GM23338 (cell line): ENCODE data around the gene NLRP14. TPM values are rescaled to one million over a fixed set of nuclear protein-coding genes. Genes with fewer than 3 reads are reported as not detected.

ENCODE experiments used
- ATAC-seq: fragments of 200-7000 bp; cut with Tn5 transposase; 3 replicates; pipeline ENCODE4 v1.9.1; 2020
- DNase-seq: peaks from one replicate; pipeline ENCODE4 v3.0.0-alpha.2; 2015; ENCODE audit warnings: low spot score
- H2AFZ ChIP-seq: fragments of 200-600 bp; sonication (generic); 2 replicates; pipeline ENCODE4 v1.8.0; 2016; ENCODE audit warnings: antibody characterized with exemption, mild to moderate bottlenecking, moderate library complexity
- H3F3A ChIP-seq: fragments of 200-600 bp; sonication (generic); replicated peaks from 2 replicates; pipeline ENCODE4 v1.8.0; 2017; ENCODE audit warnings: antibody characterized with exemption, mixed run types, low read depth
- H3K27ac ChIP-seq: fragments of 200-600 bp; sonication (generic); 2 replicates; pipeline ENCODE4 v1.6.1; 2016; ENCODE audit warnings: low read depth
- H3K27me3 ChIP-seq: fragments of 200-600 bp; sonication (generic); 2 replicates; pipeline ENCODE4 v1.8.0; 2016; ENCODE audit warnings: mild to moderate bottlenecking, mixed run types, moderate library complexity; ENCODE audit not compliant: insufficient read depth
- H3K36me3 ChIP-seq: fragments of 200-600 bp; sonication (generic); 2 replicates; pipeline ENCODE4 v1.8.0; 2016; ENCODE audit warnings: mild to moderate bottlenecking; ENCODE audit not compliant: insufficient read depth
- H3K4me1 ChIP-seq: fragments of 200-600 bp; sonication (generic); 2 replicates; pipeline ENCODE4 v1.8.0; 2016; ENCODE audit warnings: mild to moderate bottlenecking, moderate library complexity; ENCODE audit not compliant: insufficient read depth
- H3K4me2 ChIP-seq: fragments of 200-600 bp; sonication (generic); 2 replicates; pipeline ENCODE4 v1.7.1; 2017; ENCODE audit warnings: mixed run types
- H3K4me3 ChIP-seq: fragments of 200-600 bp; sonication (generic); 2 replicates; pipeline ENCODE4 v1.6.1; 2016; ENCODE audit warnings: mixed run types
- H3K79me2 ChIP-seq: fragments of 200-600 bp; sonication (generic); replicated peaks from 2 replicates; pipeline ENCODE4 v1.8.0; 2017; ENCODE audit warnings: mild to moderate bottlenecking; ENCODE audit not compliant: insufficient read depth
- H3K9me2 ChIP-seq: fragments of 200-600 bp; sonication (generic); 2 replicates; pipeline ENCODE4 v1.8.0; 2017; ENCODE audit not compliant: insufficient read depth
- H4K20me1 ChIP-seq: fragments of 200-600 bp; sonication (generic); replicated peaks from 2 replicates; pipeline ENCODE4 v1.8.0; 2017; ENCODE audit warnings: mild to moderate bottlenecking; ENCODE audit not compliant: insufficient read depth
- H3K27ac Mint-ChIP-seq: 2 replicates; pipeline ENCODE4 v1.8.0; 2020; ENCODE audit warnings: inconsistent platforms, mild to moderate bottlenecking, moderate library complexity, mixed read lengths
- H3K27me3 Mint-ChIP-seq: 3 replicates; pipeline ENCODE4 v1.8.0; 2022; ENCODE audit warnings: low read depth, mild to moderate bottlenecking, moderate library complexity, mixed read lengths, inconsistent platforms; ENCODE audit not compliant: insufficient read depth, poor library complexity
- H3K36me3 Mint-ChIP-seq: 3 replicates; pipeline ENCODE4 v1.8.0; 2021; ENCODE audit warnings: low read depth, mild to moderate bottlenecking, inconsistent platforms, moderate library complexity, mixed read lengths
- H3K4me1 Mint-ChIP-seq: 3 replicates; pipeline ENCODE4 v1.8.0; 2020; ENCODE audit warnings: mild to moderate bottlenecking, inconsistent platforms, mixed read lengths
- H3K4me3 Mint-ChIP-seq: 3 replicates; pipeline ENCODE4 v1.8.0; 2021; ENCODE audit warnings: moderate library complexity, mild to moderate bottlenecking, inconsistent platforms, mixed read lengths
- H3K9me3 Mint-ChIP-seq: 3 replicates; pipeline ENCODE4 v1.8.0; 2020; ENCODE audit warnings: moderate library complexity, mild to moderate bottlenecking, inconsistent platforms, mixed read lengths
- ETS1 ChIP-seq: IDR thresholded peaks from 2 replicates; pipeline ENCODE4 v1.6.1; 2016; ENCODE audit warnings: antibody characterized with exemption
- EZH2 ChIP-seq: fragments of 200-600 bp; sonication (generic); IDR thresholded peaks from one replicate; pipeline ENCODE4 v1.8.0; 2017; ENCODE audit warnings: antibody characterized with exemption, mild to moderate bottlenecking, low read depth; ENCODE audit not compliant: unreplicated experiment
- EZH2phosphoT487 ChIP-seq: fragments of 200-600 bp; sonication (generic); IDR thresholded peaks from one replicate; pipeline ENCODE4 v1.8.1; 2018; ENCODE audit warnings: antibody characterized with exemption; ENCODE audit not compliant: unreplicated experiment
- JUNB ChIP-seq: IDR thresholded peaks from one replicate; pipeline ENCODE4 v1.6.1; 2016; ENCODE audit warnings: antibody characterized with exemption; ENCODE audit not compliant: unreplicated experiment
- NANOG ChIP-seq: IDR thresholded peaks from 2 replicates; pipeline ENCODE4 v1.6.1; 2016; ENCODE audit warnings: antibody characterized with exemption, borderline replicate concordance
- ZNF114 ChIP-seq: fragments of 250-450 bp; sonication (Bioruptor Pico); IDR thresholded peaks from 2 replicates; pipeline ENCODE4 v1.5.0; 2020; ENCODE audit warnings: mild to moderate bottlenecking, moderate library complexity
- ZNF331 ChIP-seq: fragments of 250-450 bp; sonication (Bioruptor Pico); IDR thresholded peaks from 2 replicates; pipeline ENCODE4 v1.5.0; 2020; ENCODE audit warnings: low read depth, mild to moderate bottlenecking, moderate library complexity
- ZNF462 ChIP-seq: fragments of 250-450 bp; sonication (Bioruptor Pico); IDR thresholded peaks from 2 replicates; pipeline ENCODE4 v1.5.0; 2020; ENCODE audit warnings: mild to moderate bottlenecking, moderate library complexity
- polyA plus RNA-seq: library from polyadenylated mRNA; unstranded; fragments of >200 nt; fragmentation: Nextera tagmentation; extraction: Ambion mirVana; gene quantifications from 2 replicates; pipeline ENCODE4 v1.2.1, GENCODE V29; 2016
- total RNA-seq: library from RNA; depleted of rRNA; stranded (reverse); fragments of >200 nt; shearing (Covaris generic); gene quantifications from 2 replicates; pipeline ENCODE4 v1.2.3, GENCODE V29; 2014

The NLRP14 gene
- total and polyA plus RNA-seq, 2 experiments from 2014 or later: 0.10 TPM; not detected in 1

- TF ChIP-seq ETS1: no peak
- TF ChIP-seq JUNB: no peak
- no peak for TF ChIP-seq ZNF114 (CRISPR knock-in tag)
- TF ChIP-seq EZH2phosphoT487: no peak
- TF ChIP-seq EZH2: no peak
- no peak for TF ChIP-seq NANOG
- TF ChIP-seq ZNF331 (CRISPR knock-in tag): no peak
Measured at GRCh38 chr11:7046474-7047175, 26.3 kb downstream of the NLRP14 start (continued).

- H3K27ac ChIP-seq: no peak overlapping the region
- no peak for ATAC-seq
- TF ChIP-seq ETS1: no peak
- no peaks in the 10 kb centered on the region for H3F3A ChIP-seq
- H3K36me3 Mint-ChIP-seq: no peaks in the 10 kb centered on the region
- no peak overlapping the region for H3K4me2 ChIP-seq
- no peaks in the 10 kb centered on the region for H3K9me3 Mint-ChIP-seq
- no peak for DNase-seq
- H3K36me3 ChIP-seq: no peaks in the 10 kb centered on the region
- no peak overlapping the region for H3K4me3 ChIP-seq
- no peaks in the 10 kb centered on the region for H3K79me2 ChIP-seq
- no peaks in the 10 kb centered on the region for H3K4me1 Mint-ChIP-seq
- H3K27ac Mint-ChIP-seq: no peak overlapping the region
- no peaks in the 10 kb centered on the region for H3K9me2 ChIP-seq
- H4K20me1 ChIP-seq: no peaks in the 10 kb centered on the region
- no peaks in the 10 kb centered on the region for H3K27me3 Mint-ChIP-seq
- H3K4me3 Mint-ChIP-seq: no peak overlapping the region
- no peak overlapping the region for H2AFZ ChIP-seq
- no peaks in the 10 kb centered on the region for H3K4me1 ChIP-seq
- H3K27me3 ChIP-seq: no peaks in the 10 kb centered on the region
Measured at GRCh38 chr11:7050191-7050590, 29.9 kb downstream of the NLRP14 start.

- no peak overlapping the region for H2AFZ ChIP-seq
- Mint-ChIP-seq H3K9me3 (no peaks in the 10 kb centered on the region), H3K36me3 (no peaks in the 10 kb centered on the region), H3K4me1 (peaks cover 2% of the 10 kb centered on the region; the same call in 2 of the 3 replicates), H3K27me3 (no peaks in the 10 kb centered on the region), H3K4me3 (no peak overlapping the region), H3K27ac (no peak overlapping the region)
- H3K36me3 ChIP-seq: no peaks in the 10 kb centered on the region
- H3K4me3 ChIP-seq: no peak overlapping the region
- H3F3A ChIP-seq: no peaks in the 10 kb centered on the region
- DNase-seq (no peak), ATAC-seq (no peak)
- H3K27me3 ChIP-seq: no peaks in the 10 kb centered on the region
- no peaks in the 10 kb centered on the region for H3K9me2 ChIP-seq
- no peak overlapping the region for H3K4me2 ChIP-seq
- H3K79me2 ChIP-seq: no peaks in the 10 kb centered on the region
- H3K4me1 ChIP-seq: 0 out of 2 replicates have a peak, but pooled peaks cover under 1% of the 10 kb centered on the region
- H3K27ac ChIP-seq: no peak overlapping the region
- H4K20me1 ChIP-seq: no peaks in the 10 kb centered on the region
- TF ChIP-seq EZH2phosphoT487: no peak
- no peak for TF ChIP-seq ZNF462 (CRISPR knock-in tag)
- no peak for TF ChIP-seq NANOG
Measured at GRCh38 chr11:7056828-7057513, 36.7 kb downstream of the NLRP14 start.
